Measurements from ENCODE around the gene GPR107.

GRCh38 chr9:130167927-130168326, 114.2 kb downstream of the GPR107 start:
- TF ChIP-seq CTCF (IDR thresholded peaks at IDR 0.05) (no peak), POLR2A (IDR thresholded peaks at IDR 0.05) (no peak)

Data from right lobe of liver (tissue), 4 donors.